ENCODE measurements around the gene FOXN1.

- TF ChIP-seq CTCF (IDR thresholded peaks at IDR 0.05) (no peak), POLR2AphosphoS5 (IDR thresholded peaks at IDR 0.05) (no peak)
Measured at GRCh38 chr17:28551421-28552175, 45.5 kb downstream of the FOXN1 start.
